NK-92 treated with Interleukin-12 subunit alpha and Interleukin-12 subunit beta, amount 100 ng/mL, for 24 hours (cell line): Measurements from ENCODE around the gene POFUT2.

ENCODE experiments used
- DNase-seq: peaks from one replicate; lab custom pipeline; 2025; lab: John Stamatoyannopoulos, UW

Gene POFUT2

GRCh38 chr21:45297869-45298268 is 10.2 kb upstream of the POFUT2 start:
- no peak for DNase-seq

GRCh38 chr21:45297329-45297728 is 9.6 kb upstream of the POFUT2 start:
- DNase-seq = no peak

GRCh38 chr21:45296638-45297037 is 8.9 kb upstream of the POFUT2 start:
- no peak for DNase-seq

- DNase-seq = no peak
Measured at GRCh38 chr21:45295576-45296365, 8.1 kb upstream of the POFUT2 start.

GRCh38 chr21:45294509-45295291 is 7.0 kb upstream of the POFUT2 start:
- DNase-seq = no peak

- DNase-seq = no peak
Measured at GRCh38 chr21:45293726-45294401, 6.2 kb upstream of the POFUT2 start.

DNA sequence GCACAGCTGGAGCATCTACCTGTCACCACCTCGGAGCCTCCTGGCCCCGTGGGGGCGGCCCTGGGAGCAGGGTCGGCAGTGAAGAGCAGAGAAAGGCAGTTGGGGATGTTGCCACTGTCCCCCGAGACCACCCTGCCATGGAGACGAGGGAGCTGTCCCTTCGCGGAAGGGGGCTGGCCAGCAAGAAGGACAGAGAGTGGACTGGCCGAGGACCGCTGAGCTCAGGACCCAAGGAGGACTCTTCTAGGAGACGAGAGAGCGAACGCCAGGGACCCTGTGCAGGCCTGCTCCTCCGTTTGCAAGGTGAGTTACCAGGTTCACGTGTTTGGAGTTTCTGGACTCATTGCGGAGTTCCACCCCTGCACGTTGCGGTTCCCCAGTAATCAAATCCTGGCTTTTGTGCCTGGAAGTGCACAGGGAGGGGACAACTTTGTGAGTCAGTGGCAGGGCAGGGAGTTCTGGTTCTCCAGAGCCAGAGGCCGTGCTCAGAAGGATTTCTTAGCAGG is 5.6 kb upstream of the POFUT2 start:
- DNase-seq = no peak

- no peak for DNase-seq
Measured at GRCh38 chr21:45292399-45293219, 4.9 kb upstream of the POFUT2 start.

- DNase-seq = no peak
Measured at GRCh38 chr21:45291613-45292398, 4.1 kb upstream of the POFUT2 start.

DNA sequence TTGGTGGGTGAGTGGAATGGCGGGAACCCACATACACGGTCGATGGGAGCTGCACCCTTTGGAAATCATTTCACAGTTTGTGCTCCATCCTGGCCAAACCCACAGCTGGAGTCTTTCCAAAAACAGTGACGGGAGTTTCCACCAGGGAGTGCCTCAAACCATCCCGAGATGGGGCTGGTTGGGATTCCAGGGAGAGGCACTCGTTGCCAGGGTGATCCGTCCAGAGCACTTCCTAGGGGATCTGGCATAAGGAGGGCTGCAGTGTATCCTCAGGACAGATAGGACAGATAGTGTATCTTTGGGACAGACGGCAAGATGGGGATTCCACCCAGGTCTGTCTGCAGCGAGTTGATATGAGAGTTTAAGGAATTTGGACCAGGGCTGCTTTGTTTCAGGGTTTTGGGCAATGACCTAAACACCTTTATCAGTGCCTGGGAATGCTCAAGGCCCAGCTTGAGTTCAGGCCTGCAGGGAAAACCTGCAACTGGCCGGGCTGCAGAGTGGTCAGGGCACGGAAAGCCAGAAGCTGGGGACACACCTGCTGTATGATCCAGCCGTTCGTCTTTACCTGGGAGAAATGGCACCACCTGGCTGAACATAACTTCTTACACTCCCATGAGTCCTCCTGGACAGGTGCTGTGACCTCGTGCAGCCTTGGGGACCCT is 3.4 kb upstream of the POFUT2 start:
- no peak for DNase-seq

- no peak for DNase-seq
Measured at GRCh38 chr21:45289655-45290515, 2.2 kb upstream of the POFUT2 start.

GRCh38 chr21:45289134-45289533 is 1.4 kb upstream of the POFUT2 start:
- no peak for DNase-seq

GRCh38 chr21:45288441-45288841 is 746 bp upstream of the POFUT2 start:
- DNase-seq = no peak

DNA sequence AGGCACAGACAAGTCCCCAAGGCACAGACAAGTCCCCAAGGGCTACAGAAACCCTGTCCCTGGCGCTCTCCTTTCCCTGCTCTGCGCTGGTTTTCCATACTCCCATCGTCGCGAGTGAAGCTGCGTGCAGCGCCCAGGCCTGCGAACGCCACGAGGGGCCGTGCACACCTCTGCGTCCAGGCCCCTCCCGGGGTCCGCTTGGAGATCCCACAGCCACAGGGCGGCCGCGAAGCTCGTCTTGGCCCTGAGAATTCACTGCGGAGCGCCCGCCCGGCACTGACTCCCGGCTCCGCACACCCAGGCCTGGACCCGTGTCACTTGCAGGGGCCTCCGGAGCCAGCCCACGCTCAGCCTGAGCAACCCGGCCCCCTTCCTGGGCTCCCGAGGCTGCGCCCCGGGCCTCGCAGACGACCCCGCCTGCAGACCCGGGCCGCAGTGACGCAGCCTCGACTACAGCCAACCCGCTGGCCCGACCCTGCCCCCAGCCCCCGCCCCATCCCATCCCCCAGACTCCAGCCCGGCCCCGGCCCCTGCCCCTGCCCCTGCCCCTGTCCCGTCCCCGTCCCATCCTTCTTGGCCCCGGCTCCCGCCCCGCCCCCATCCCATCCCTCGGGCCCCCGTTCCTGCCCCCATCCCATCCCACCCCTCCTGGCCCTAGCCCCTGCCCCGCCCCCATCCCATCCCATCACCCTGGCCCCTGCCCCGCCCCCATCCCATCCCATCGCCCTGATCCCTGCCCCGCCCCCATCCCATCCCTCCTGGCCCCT is 841 bp downstream of the POFUT2 start:
- no peak for DNase-seq

- no peak for DNase-seq
Measured at GRCh38 chr21:45285266-45285931, 2.3 kb downstream of the POFUT2 start.

GRCh38 chr21:45284456-45284741 is 3.3 kb downstream of the POFUT2 start:
- no peak for DNase-seq

- DNase-seq = no peak
Measured at GRCh38 chr21:45283611-45284455, 3.9 kb downstream of the POFUT2 start.
